HepG2 (cell line): Measurements from ENCODE around the gene U2AF1L4. TPM values are rescaled to one million over a fixed set of nuclear protein-coding genes. Genes with fewer than 3 reads are reported as not detected.

Experiments used
- AHR ChIP-seq: IDR thresholded peaks from 2 replicates; pipeline ENCODE4 v1.6.1; 2018; ENCODE audit warnings: missing genetic modification reagents, missing compliant biosample characterization
- BRD4 ChIP-seq: sonication (generic); formaldehyde crosslinking; IDR thresholded peaks from 2 replicates; pipeline ENCODE4 v1.4.0; 2020; ENCODE audit warnings: missing genetic modification reagents
- CHD2 ChIP-seq: IDR thresholded peaks from 2 replicates; pipeline ENCODE4 v1.6.1; 2011; ENCODE audit warnings: low read depth, low read length, improper control_type of control experiment
- IRX3 ChIP-seq: sonication (generic); formaldehyde crosslinking; IDR thresholded peaks from 2 replicates; pipeline ENCODE4 v1.8.1; 2023; ENCODE audit warnings: mild to moderate bottlenecking, low read depth, missing genetic modification reagents, borderline replicate concordance
- MATR3 ChIP-seq: sonication (generic); formaldehyde crosslinking; IDR thresholded peaks from 2 replicates; pipeline ENCODE4 v1.4.0; 2020; ENCODE audit warnings: missing genetic modification reagents
- MTF2 ChIP-seq: sonication (generic); formaldehyde crosslinking; IDR thresholded peaks from 2 replicates; pipeline ENCODE4 v1.5.0; 2020; ENCODE audit warnings: missing genetic modification reagents, borderline replicate concordance
- PRMT3 ChIP-seq: sonication (generic); formaldehyde crosslinking; IDR thresholded peaks from 2 replicates; pipeline ENCODE4 v1.8.1; 2022; ENCODE audit warnings: low read depth, mild to moderate bottlenecking, moderate library complexity, missing genetic modification reagents, borderline replicate concordance
- RORA ChIP-seq: sonication (generic); formaldehyde crosslinking; IDR thresholded peaks from 2 replicates; pipeline ENCODE4 v1.5.0; 2020; ENCODE audit warnings: mild to moderate bottlenecking, missing genetic modification reagents, moderate library complexity
- SNRNP70 ChIP-seq: fragments of 200-400 bp; formaldehyde crosslinking; IDR thresholded peaks from 2 replicates; pipeline ENCODE4 v1.6.1; 2017; ENCODE audit warnings: mild to moderate bottlenecking, low read depth, low read length, moderate library complexity
- STAG1 ChIP-seq: sonication (generic); formaldehyde crosslinking; IDR thresholded peaks from 2 replicates; pipeline ENCODE4 v1.4.0; 2020; ENCODE audit warnings: missing genetic modification reagents
- SYNCRIP ChIP-seq: fragments of 200-400 bp; formaldehyde crosslinking; IDR thresholded peaks from 2 replicates; pipeline ENCODE4 v1.6.1; 2018; ENCODE audit warnings: mild to moderate bottlenecking, low read depth, low read length; ENCODE audit not compliant: insufficient read depth
- THAP8 ChIP-seq: sonication (generic); formaldehyde crosslinking; IDR thresholded peaks from 2 replicates; pipeline ENCODE4 v1.5.1; 2020; ENCODE audit warnings: missing genetic modification reagents, mild to moderate bottlenecking, borderline replicate concordance
- YY1 ChIP-seq: IDR thresholded peaks from 2 replicates; pipeline ENCODE4 v1.6.1; 2011; ENCODE audit warnings: low read length, low read depth, moderate library complexity, mild to moderate bottlenecking; ENCODE audit not compliant: insufficient read depth, insufficient replicate concordance
- ZNF225 ChIP-seq: sonication (generic); formaldehyde crosslinking; IDR thresholded peaks from 2 replicates; pipeline ENCODE4 v1.4.0; 2020; ENCODE audit warnings: mild to moderate bottlenecking, missing genetic modification reagents
- ZNF251 ChIP-seq: sonication (generic); formaldehyde crosslinking; IDR thresholded peaks from 2 replicates; pipeline ENCODE4 v1.9.0; 2021; ENCODE audit warnings: mild to moderate bottlenecking, missing genetic modification reagents
- ZNF256 ChIP-seq: sonication (generic); formaldehyde crosslinking; conservative IDR thresholded peaks from 2 replicates; pipeline ENCODE4 v1.4.0; 2020; ENCODE audit warnings: missing genetic modification reagents
- ZNF740 ChIP-seq: sonication (generic); formaldehyde crosslinking; IDR thresholded peaks from 2 replicates; pipeline ENCODE4 v1.4.0; 2020; ENCODE audit warnings: missing genetic modification reagents
- ZNF777 ChIP-seq: sonication (generic); formaldehyde crosslinking; IDR thresholded peaks from 2 replicates; pipeline ENCODE4 v1.4.0; 2020; ENCODE audit warnings: missing genetic modification reagents
- polyA plus RNA-seq, 8 experiments: library from polyadenylated mRNA; depleted of rRNA in 3 of 8; stranded (reverse) in 7 of 8; unstranded in 1 of 8; fragments of >200 nt; fragmentation: Illumina TruSeq in 4 of 8; extraction: Trizol in 4 of 8; gene quantifications; 2 replicates each; pipeline versions ENCODE4 v1.2.1 to v1.2.3, GENCODE V29; 2011 to 2016; ENCODE audit warnings: low read depth in 4 of 8, missing spikeins in 1 of 8, mixed read lengths in 1 of 8; ENCODE audit not compliant: insufficient read depth in 1 of 8
- total RNA-seq, 5 experiments: library from RNA; depleted of rRNA; stranded (reverse); fragments of >200 nt; fragmentation: Illumina TruSeq; extraction: Trizol; gene quantifications; 2 replicates each; pipeline ENCODE4 v1.2.3, GENCODE V29; 2016; ENCODE audit warnings: low read depth in 1 of 5
- TF ChIP-seq, protein P1 (sequence below): sonication (generic); formaldehyde crosslinking; IDR thresholded peaks from 2 replicates; pipeline ENCODE4 v1.5.0; 2020; ENCODE audit warnings: mild to moderate bottlenecking, missing genetic modification reagents
- TF ChIP-seq, protein P2 (sequence below): sonication (generic); IDR thresholded peaks from 2 replicates; pipeline ENCODE4 v1.6.1; 2016; ENCODE audit warnings: low read depth, borderline replicate concordance
- TF ChIP-seq, protein P3 (sequence below): sonication (generic); formaldehyde crosslinking; IDR thresholded peaks from 2 replicates; pipeline ENCODE4 v1.5.0; 2020; ENCODE audit warnings: mild to moderate bottlenecking, missing genetic modification reagents, moderate library complexity
- TF ChIP-seq, protein P4 (sequence below): sonication (generic); formaldehyde crosslinking; IDR thresholded peaks from 2 replicates; pipeline ENCODE4 v1.5.1; 2020; ENCODE audit warnings: missing genetic modification reagents, mild to moderate bottlenecking, borderline replicate concordance

Gene U2AF1L4
- total and polyA plus RNA-seq, 2 of the 13 experiments (the other 11 are each of a cell fraction or from before 2014, with no cell fraction given), result 7.9 to 15.4 TPM

DNA sequence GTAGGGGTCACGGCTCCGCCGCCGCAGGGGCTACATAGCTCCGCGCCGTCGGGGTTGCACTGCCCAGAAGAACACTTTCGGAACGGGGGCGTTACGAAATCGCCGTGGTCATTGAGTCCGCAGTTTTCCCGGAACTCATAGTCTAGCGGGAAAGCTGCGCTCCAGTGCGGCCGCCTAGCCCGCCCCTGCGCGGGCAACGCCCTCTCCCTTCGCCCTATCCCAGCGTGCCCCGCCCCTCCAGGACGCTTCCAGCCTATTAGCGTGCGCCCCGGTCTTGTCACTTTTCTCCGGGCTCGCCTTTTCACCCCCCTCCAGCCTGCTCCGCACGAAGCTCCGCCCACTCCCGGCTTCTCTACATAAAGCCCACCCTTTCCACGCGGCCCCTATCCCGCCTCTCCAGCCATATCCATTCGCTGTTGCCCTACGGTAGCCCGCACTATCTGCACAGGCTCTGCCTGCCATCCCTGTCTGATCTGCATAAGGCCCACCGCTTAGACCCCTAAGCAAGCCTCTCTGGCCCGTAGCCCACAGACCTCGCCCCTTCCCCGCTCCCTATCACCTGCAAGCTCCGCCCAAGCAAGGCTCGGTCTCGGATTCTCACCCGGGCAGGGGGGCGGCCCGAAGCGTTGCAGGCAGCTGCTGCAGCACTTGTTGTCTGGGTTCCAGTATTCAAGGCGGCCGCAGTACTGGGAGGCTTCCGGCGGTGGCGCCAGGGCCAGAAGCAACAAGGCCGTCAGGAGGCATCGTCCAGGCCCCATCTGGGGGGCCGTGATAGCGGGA is 4.6 kb downstream of the U2AF1L4 start (continued):
- TF ChIP-seq SYNCRIP (no peak), ZNF740 (CRISPR knock-in tag) (no peak), ZNF256 (CRISPR knock-in tag) (no peak), MATR3 (CRISPR knock-in tag) (no peak), MTF2 (CRISPR knock-in tag) (no peak), STAG1 (CRISPR knock-in tag) (peak; percentile 32), YY1 (peak; percentile 52), ZNF777 (CRISPR knock-in tag) (peak; percentile 97), RORA (no peak), BRD4 (CRISPR knock-in tag) (no peak), ZNF225 (CRISPR knock-in tag) (no peak), THAP8 (CRISPR knock-in tag) (no peak), SNRNP70 (no peak), PRMT3 (CRISPR knock-in tag) (no peak), IRX3 (0 out of 2 replicates have a peak, but pooled peaks have one; percentile 56), CHD2 (no peak), ZNF251 (CRISPR knock-in tag) (no peak), AHR (CRISPR knock-in tag) (peak; percentile 25; the same call in 1 of the 2 replicates)
- TF ChIP-seq, protein P1, sequence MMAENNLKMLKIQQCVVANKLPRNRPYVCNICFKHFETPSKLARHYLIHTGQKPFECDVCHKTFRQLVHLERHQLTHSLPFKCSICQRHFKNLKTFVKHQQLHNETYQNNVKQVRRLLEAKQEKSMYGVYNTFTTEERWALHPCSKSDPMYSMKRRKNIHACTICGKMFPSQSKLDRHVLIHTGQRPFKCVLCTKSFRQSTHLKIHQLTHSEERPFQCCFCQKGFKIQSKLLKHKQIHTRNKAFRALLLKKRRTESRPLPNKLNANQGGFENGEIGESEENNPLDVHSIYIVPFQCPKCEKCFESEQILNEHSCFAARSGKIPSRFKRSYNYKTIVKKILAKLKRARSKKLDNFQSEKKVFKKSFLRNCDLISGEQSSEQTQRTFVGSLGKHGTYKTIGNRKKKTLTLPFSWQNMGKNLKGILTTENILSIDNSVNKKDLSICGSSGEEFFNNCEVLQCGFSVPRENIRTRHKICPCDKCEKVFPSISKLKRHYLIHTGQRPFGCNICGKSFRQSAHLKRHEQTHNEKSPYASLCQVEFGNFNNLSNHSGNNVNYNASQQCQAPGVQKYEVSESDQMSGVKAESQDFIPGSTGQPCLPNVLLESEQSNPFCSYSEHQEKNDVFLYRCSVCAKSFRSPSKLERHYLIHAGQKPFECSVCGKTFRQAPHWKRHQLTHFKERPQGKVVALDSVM (CRISPR knock-in tag), result no peak; the same call in 1 of the 2 replicates
- TF ChIP-seq, protein P2, sequence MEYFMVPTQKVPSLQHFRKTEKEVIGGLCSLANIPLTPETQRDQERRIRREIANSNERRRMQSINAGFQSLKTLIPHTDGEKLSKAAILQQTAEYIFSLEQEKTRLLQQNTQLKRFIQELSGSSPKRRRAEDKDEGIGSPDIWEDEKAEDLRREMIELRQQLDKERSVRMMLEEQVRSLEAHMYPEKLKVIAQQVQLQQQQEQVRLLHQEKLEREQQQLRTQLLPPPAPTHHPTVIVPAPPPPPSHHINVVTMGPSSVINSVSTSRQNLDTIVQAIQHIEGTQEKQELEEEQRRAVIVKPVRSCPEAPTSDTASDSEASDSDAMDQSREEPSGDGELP, result peak; percentile 68; the same call in 1 of the 2 replicates
- TF ChIP-seq, protein P3, sequence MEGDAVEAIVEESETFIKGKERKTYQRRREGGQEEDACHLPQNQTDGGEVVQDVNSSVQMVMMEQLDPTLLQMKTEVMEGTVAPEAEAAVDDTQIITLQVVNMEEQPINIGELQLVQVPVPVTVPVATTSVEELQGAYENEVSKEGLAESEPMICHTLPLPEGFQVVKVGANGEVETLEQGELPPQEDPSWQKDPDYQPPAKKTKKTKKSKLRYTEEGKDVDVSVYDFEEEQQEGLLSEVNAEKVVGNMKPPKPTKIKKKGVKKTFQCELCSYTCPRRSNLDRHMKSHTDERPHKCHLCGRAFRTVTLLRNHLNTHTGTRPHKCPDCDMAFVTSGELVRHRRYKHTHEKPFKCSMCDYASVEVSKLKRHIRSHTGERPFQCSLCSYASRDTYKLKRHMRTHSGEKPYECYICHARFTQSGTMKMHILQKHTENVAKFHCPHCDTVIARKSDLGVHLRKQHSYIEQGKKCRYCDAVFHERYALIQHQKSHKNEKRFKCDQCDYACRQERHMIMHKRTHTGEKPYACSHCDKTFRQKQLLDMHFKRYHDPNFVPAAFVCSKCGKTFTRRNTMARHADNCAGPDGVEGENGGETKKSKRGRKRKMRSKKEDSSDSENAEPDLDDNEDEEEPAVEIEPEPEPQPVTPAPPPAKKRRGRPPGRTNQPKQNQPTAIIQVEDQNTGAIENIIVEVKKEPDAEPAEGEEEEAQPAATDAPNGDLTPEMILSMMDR (CRISPR knock-in tag), result peak; percentile 61
- TF ChIP-seq, protein P4, sequence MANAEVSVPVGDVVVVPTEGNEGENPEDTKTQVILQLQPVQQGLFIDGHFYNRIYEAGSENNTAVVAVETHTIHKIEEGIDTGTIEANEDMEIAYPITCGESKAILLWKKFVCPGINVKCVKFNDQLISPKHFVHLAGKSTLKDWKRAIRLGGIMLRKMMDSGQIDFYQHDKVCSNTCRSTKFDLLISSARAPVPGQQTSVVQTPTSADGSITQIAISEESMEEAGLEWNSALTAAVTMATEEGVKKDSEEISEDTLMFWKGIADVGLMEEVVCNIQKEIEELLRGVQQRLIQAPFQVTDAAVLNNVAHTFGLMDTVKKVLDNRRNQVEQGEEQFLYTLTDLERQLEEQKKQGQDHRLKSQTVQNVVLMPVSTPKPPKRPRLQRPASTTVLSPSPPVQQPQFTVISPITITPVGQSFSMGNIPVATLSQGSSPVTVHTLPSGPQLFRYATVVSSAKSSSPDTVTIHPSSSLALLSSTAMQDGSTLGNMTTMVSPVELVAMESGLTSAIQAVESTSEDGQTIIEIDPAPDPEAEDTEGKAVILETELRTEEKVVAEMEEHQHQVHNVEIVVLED (CRISPR knock-in tag), result peak; percentile 64
